Hematopoietic multipotent progenitor cell treated with erythropoietin and hydrocortisone succinate and interleukin-3 and kit ligand, for 8 days (in vitro differentiated cells): ENCODE measurements around the gene CAB39.
"Not testable (repeated sequence)": the region's sequence is repeated elsewhere in the genome, so short reads cannot be mapped to it uniquely, and the experiment has no call there.

ENCODE experiments used
- DNase-seq: peaks from one replicate; pipeline ENCODE4 v3.0.0-alpha.2; 2015

Gene CAB39

GRCh38 chr2:230716588-230716987, 3.9 kb downstream of the CAB39 start:
- no peak for DNase-seq

- DNase-seq: no peak
These were observed 5.0 kb downstream of the CAB39 start for GRCh38 chr2:230717600-230717999.

- no peak for DNase-seq
These were observed 6.7 kb downstream of the CAB39 start for GRCh38 chr2:230719340-230719739.

GRCh38 chr2:230721712-230722111, 9.1 kb downstream of the CAB39 start:
- DNase-seq: no peak

- DNase-seq: no peak
These were observed 9.7 kb downstream of the CAB39 start for GRCh38 chr2:230722207-230722885.

- DNase-seq: no peak
These were observed 10.7 kb downstream of the CAB39 start for GRCh38 chr2:230723363-230723762.

GRCh38 chr2:230724957-230725356, 12.3 kb downstream of the CAB39 start:
- DNase-seq: not testable (repeated sequence)

- DNase-seq: no peak
These were observed 18.9 kb downstream of the CAB39 start for GRCh38 chr2:230731512-230731911.

- DNase-seq: no peak
These were observed 20.3 kb downstream of the CAB39 start for GRCh38 chr2:230732914-230733401.

- no peak for DNase-seq
These were observed 21.9 kb downstream of the CAB39 start for GRCh38 chr2:230734247-230735175.

GRCh38 chr2:230735884-230736283, 23.2 kb downstream of the CAB39 start:
- DNase-seq: no peak

GRCh38 chr2:230737300-230737699, 24.7 kb downstream of the CAB39 start:
- DNase-seq: peak; percentile 53

GRCh38 chr2:230737791-230738226, 25.2 kb downstream of the CAB39 start:
- DNase-seq: peak; percentile 46

GRCh38 chr2:230738391-230738811, 25.8 kb downstream of the CAB39 start:
- no peak for DNase-seq

- no peak for DNase-seq
These were observed 26.3 kb downstream of the CAB39 start for GRCh38 chr2:230738924-230739323.

- DNase-seq: no peak
These were observed 27.3 kb downstream of the CAB39 start for GRCh38 chr2:230739961-230740360.

GRCh38 chr2:230742781-230743180, 30.1 kb downstream of the CAB39 start:
- peak; percentile 73 for DNase-seq

GRCh38 chr2:230746213-230746612, 33.6 kb downstream of the CAB39 start:
- DNase-seq: no peak

- peak; percentile 58 for DNase-seq
These were observed 35.4 kb downstream of the CAB39 start for GRCh38 chr2:230748087-230748486.

- no peak for DNase-seq
These were observed 36.5 kb downstream of the CAB39 start for GRCh38 chr2:230749111-230749510.

GRCh38 chr2:230751062-230751461, 38.4 kb downstream of the CAB39 start:
- DNase-seq: no peak

GRCh38 chr2:230754200-230754599, 41.6 kb downstream of the CAB39 start:
- DNase-seq: no peak

- no peak for DNase-seq
These were observed 44.8 kb downstream of the CAB39 start for GRCh38 chr2:230757476-230757875.
